Bronchial epithelial cell (primary cell): ENCODE data around the gene PTPN14. TPM values are rescaled to one million over a fixed set of nuclear protein-coding genes. Genes with fewer than 3 reads are reported as not detected.
"Not testable (repeated sequence)": the region's sequence is repeated elsewhere in the genome, so short reads cannot be mapped to it uniquely, and the experiment has no call there.

Experiments
- DNase-seq: peaks from one replicate; pipeline ENCODE4 v3.0.0-alpha.2; 2010; ENCODE audit warnings: low read depth
- FAIRE-seq: peaks from 2 replicates; lab custom pipeline; 2011; peaks lifted over from hg19 to GRCh38; lab: Jason Lieb, UNC
- H3K27me3 ChIP-seq: 2 replicates; pipeline ENCODE4 v1.5.1; 2011; ENCODE audit warnings: low read length; ENCODE audit not compliant: control insufficient read depth, insufficient read depth
- H3K36me3 ChIP-seq: 2 replicates; pipeline ENCODE4 v1.5.1; 2011; ENCODE audit warnings: low read length; ENCODE audit not compliant: control insufficient read depth, insufficient read depth
- H3K4me3 ChIP-seq: 2 replicates; pipeline ENCODE4 v1.5.1; 2011; ENCODE audit warnings: mild to moderate bottlenecking, low read depth, low read length, control low read depth
- total RNA-seq: library from RNA; depleted of rRNA; stranded (reverse); fragments of >200 nt; gene quantifications from 2 replicates; pipeline ENCODE4 v1.2.1, GENCODE V29; 2014
- TF ChIP-seq, protein P1 (sequence below): IDR thresholded peaks from 2 replicates; pipeline ENCODE4 v1.5.1; 2011; ENCODE audit warnings: mild to moderate bottlenecking, moderate library complexity, low read length, control low read depth, inconsistent platforms; ENCODE audit not compliant: insufficient read depth, severe bottlenecking

PTPN14 gene
- total RNA-seq, 1 donor from 2014 or later: 28.4 TPM

DNA sequence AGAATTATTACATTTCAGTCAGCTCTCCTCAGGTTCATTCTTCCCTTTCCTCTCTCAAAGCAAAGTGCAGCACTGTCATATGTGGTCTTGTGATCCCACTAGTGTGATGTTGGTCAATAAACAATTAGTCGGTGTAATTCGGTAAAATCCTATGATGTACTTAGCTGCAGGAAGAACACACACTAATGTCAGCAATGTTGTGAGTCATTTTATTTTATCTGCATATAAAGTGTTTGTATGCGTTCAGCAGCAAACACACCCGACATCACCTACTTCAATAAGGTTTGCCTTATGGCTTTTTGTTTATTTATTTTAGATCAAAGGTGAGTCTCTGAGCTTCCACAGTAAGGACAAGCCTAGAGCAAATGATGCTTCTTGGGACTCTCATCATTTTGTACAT is 47.8 kb downstream of the PTPN14 start:
- FAIRE-seq (no peak), DNase-seq (peak; percentile 81)
- Histone ChIP-seq H3K27me3 (no peaks in the 10 kb centered on the region), H3K36me3 (peaks cover 5% of the 10 kb centered on the region), H3K4me3 (no peak overlapping the region)
- TF ChIP-seq, protein P1, sequence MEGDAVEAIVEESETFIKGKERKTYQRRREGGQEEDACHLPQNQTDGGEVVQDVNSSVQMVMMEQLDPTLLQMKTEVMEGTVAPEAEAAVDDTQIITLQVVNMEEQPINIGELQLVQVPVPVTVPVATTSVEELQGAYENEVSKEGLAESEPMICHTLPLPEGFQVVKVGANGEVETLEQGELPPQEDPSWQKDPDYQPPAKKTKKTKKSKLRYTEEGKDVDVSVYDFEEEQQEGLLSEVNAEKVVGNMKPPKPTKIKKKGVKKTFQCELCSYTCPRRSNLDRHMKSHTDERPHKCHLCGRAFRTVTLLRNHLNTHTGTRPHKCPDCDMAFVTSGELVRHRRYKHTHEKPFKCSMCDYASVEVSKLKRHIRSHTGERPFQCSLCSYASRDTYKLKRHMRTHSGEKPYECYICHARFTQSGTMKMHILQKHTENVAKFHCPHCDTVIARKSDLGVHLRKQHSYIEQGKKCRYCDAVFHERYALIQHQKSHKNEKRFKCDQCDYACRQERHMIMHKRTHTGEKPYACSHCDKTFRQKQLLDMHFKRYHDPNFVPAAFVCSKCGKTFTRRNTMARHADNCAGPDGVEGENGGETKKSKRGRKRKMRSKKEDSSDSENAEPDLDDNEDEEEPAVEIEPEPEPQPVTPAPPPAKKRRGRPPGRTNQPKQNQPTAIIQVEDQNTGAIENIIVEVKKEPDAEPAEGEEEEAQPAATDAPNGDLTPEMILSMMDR: no peak

DNA sequence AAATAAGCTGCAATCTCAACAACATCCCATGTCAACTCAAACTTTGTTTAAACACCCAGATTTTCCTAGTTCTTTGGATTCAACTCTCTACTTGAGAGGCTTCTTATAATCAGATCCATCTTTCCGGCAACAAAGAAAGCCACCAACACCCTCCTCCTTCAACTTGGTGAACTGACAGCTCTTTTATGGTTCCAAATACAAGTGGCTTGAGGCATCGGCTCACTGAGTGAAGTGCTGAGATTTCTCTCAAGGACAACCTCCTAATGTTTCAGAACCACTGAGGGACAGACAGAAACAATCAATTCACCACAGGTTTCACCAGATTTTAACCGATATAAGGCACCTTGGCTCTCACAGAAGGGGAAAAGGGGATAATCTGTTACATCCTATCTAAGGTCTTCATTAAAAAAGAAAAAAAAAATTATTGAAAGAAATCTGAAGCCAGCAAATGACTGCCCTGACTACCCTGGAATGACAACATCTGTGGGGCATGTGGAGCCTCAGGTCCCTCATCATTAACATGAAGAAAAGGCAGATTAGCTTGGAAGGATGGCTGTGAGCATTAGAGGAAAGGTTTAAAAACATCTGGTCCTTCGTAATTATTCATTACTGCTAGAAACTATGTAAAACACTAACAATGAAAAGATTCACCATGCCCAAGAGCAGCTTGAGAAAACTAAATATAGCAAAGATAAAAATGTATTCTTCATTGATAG is 50.9 kb downstream of the PTPN14 start:
- H3K36me3 ChIP-seq: peaks cover 5% of the 10 kb centered on the region
- no peak overlapping the region for H3K4me3 ChIP-seq
- no peaks in the 10 kb centered on the region for H3K27me3 ChIP-seq
- TF ChIP-seq, protein P1: no peak
- FAIRE-seq (no peak), DNase-seq (no peak)

DNA sequence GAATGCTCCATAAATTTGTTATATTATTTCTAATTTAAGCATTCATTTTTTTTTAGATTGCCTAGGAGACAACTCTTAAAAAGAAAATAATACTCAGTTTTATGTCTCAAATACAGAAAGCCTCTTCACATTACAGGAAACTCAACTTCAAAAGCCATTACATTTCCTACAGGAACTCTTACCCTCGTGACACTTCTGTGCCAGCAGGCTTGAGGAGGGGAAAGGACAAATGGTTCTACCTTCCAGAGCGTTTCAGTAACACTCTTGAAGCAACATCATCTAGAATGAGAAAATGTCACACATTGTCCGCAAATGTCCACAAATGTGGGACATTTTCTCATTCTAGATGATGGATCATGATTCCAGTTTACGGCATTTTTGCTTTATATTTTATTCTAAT is 51.7 kb downstream of the PTPN14 start:
- DNase-seq (no peak), FAIRE-seq (no peak)
- no peaks in the 10 kb centered on the region for H3K27me3 ChIP-seq

DNA sequence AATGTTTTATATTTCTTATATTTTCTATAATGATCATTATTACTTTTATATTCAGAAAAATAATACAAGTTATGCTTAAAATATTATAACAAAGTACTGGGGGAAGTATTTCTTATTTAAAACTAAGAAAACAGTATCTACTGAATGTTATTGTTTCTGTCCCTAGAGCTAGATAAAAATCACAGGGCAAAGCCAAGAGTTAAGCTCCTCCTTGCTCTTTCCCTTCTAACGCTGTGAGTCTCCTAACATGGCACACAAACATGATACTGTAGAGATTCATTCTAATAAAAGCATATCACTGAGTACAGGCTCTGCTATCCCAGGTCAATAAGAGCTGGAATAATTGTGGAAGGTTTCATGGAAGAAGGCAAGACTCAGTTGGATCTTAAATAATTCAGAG is 53.4 kb downstream of the PTPN14 start:
- no peak overlapping the region for H3K4me3 ChIP-seq
- no peak for FAIRE-seq
- no peak for DNase-seq
- TF ChIP-seq, protein P1: no peak
- no peaks in the 10 kb centered on the region for H3K27me3 ChIP-seq
- H3K36me3 ChIP-seq: peaks cover 3% of the 10 kb centered on the region

More for the DNA sequence above, 51.7 kb downstream of the PTPN14 start:
- TF ChIP-seq, protein P1: no peak
- H3K4me3 ChIP-seq: no peak overlapping the region
- H3K36me3 ChIP-seq: peaks cover 5% of the 10 kb centered on the region

DNA sequence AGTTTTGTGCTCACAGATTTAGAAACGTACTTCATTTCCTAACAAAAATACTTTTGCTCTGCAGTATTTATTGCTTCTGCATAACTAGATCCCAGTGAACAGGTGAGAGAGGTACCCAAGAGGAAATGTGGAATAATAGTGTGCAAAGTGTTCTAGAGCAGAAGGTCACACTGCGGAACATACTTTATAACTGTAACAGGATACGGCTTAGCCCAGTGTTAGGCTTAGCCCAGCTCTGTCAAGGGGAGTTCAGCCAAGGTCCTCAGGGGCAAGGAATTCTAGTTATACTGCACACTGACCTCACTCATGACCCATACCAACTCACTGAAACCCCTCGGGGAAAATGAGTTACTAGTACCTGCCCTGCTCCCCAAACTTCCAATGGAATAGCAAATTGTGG is 55.3 kb downstream of the PTPN14 start:
- TF ChIP-seq, protein P1: no peak
- Histone ChIP-seq H3K27me3 (no peaks in the 10 kb centered on the region), H3K36me3 (peaks cover 4% of the 10 kb centered on the region), H3K4me3 (no peak overlapping the region)
- DNase-seq (no peak), FAIRE-seq (no peak)

DNA sequence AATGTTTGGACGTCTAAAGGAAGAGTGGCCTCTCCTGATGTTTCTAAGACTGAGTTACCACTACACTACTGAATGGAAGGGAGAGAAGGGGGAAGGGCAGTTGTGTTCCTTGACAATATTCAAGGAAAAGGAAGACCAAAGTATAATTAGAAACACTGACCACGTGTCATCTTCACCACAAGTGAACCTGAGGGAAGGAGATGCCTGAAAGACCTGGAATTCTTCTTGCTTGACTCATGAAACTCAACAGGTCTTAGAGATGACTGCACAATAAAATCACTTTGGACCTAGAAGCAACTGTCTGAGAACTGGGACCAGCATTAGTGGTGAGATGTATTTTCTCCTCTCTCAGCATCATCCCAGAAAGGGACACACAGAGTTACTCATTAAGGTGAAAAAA is 56.7 kb downstream of the PTPN14 start:
- DNase-seq: peak; percentile 86
- peaks cover 3% of the 10 kb centered on the region for H3K36me3 ChIP-seq
- no peaks in the 10 kb centered on the region for H3K27me3 ChIP-seq
- no peak for FAIRE-seq
- TF ChIP-seq, protein P1: no peak
- H3K4me3 ChIP-seq: no peak overlapping the region

DNA sequence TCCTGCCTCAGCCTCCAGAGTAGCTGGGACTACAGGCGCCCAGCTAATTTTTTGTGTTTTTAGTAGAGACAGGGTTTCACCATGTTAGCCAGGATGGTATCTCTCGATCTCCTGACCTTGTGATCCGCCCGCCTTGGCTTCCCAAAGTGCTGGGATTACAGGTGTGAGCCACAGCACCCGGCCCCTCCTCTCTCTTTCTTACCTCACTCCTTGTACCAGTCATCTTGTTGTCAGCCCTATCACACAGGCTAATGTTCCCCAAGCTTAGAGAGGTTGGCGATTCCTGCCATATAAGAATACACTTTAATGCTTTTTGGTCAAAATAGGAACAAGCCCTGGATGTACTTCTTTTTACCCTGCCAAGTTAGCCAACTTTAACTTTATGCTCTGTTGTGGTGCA is 57.2 kb downstream of the PTPN14 start:
- DNase-seq, H3K27me3 ChIP-seq, H3K4me3 ChIP-seq, H3K36me3 ChIP-seq, FAIRE-seq: not testable (repeated sequence)
